K562 (cell line): ENCODE data around the gene CTF1. TPM values are rescaled to one million over a fixed set of nuclear protein-coding genes. Genes with fewer than 3 reads are reported as not detected.

Experiments
- CBX1 ChIP-seq: sonication (generic); IDR thresholded peaks from 2 replicates; pipeline ENCODE4 v1.6.1; 2016; ENCODE audit warnings: antibody characterized with exemption, low read depth, mild to moderate bottlenecking
- HCFC1 ChIP-seq: IDR thresholded peaks from 2 replicates; pipeline ENCODE4 v1.6.1; 2012; ENCODE audit warnings: low read depth, low read length, improper control_type of control experiment
- KDM4B ChIP-seq, 2 experiments: fragments of 450-650 bp in 1 of 2; sonication (generic) in 1 of 2; IDR thresholded peaks; 2 replicates each; pipeline ENCODE4 v1.6.1; 2016 to 2017; ENCODE audit warnings: borderline replicate concordance in 2 of 2, antibody characterized with exemption in 1 of 2, low read depth in 1 of 2, mild to moderate bottlenecking in 1 of 2
- MBD2 ChIP-seq: sonication (generic); IDR thresholded peaks from 2 replicates; pipeline ENCODE4 v1.6.1; 2016; ENCODE audit warnings: low read depth, borderline replicate concordance
- MCM7 ChIP-seq, 2 experiments: fragments of 450-650 bp; IDR thresholded peaks; 2 replicates each; pipeline ENCODE4 v1.6.1; 2016 to 2018
- NCOR1 ChIP-seq: fragments of 450-650 bp; IDR thresholded peaks from 2 replicates; pipeline ENCODE4 v1.6.1; 2016; ENCODE audit warnings: mild to moderate bottlenecking, moderate library complexity
- RBBP5 ChIP-seq: fragments of 200-600 bp; sonication (generic); IDR thresholded peaks from 2 replicates; pipeline ENCODE4 v1.6.1; 2012; ENCODE audit warnings: borderline replicate concordance, mild to moderate bottlenecking, low read length, control low read depth, inconsistent platforms; ENCODE audit not compliant: insufficient read depth, poor library complexity, severe bottlenecking
- RFX7 ChIP-seq: fragments of 250-450 bp; sonication (Bioruptor Pico); IDR thresholded peaks from 2 replicates; pipeline ENCODE4 v1.5.1; 2021; ENCODE audit warnings: mild to moderate bottlenecking
- TOE1 ChIP-seq, 2 experiments: fragments of 450-650 bp in 1 of 2; sonication (generic) in 1 of 2; formaldehyde crosslinking in 1 of 2; IDR thresholded peaks; 2 replicates each; pipeline versions ENCODE4 v1.7.1 to v1.8.0; 2016 to 2022; ENCODE audit warnings: borderline replicate concordance in 2 of 2, mild to moderate bottlenecking in 2 of 2, antibody characterized with exemption in 1 of 2, inconsistent platforms in 1 of 2, low read depth in 1 of 2, missing genetic modification reagents in 1 of 2, moderate library complexity in 1 of 2
- TRIM24 ChIP-seq, 2 experiments: fragments of 450-650 bp; IDR thresholded peaks; 2 replicates each; pipeline ENCODE4 v1.6.1; 2016
- ZEB2 ChIP-seq: fragments of 450-650 bp; IDR thresholded peaks from 2 replicates; pipeline ENCODE4 v1.6.1; 2016
- ZNF239 ChIP-seq: fragments of 250-450 bp; sonication (Bioruptor Pico); IDR thresholded peaks from 2 replicates; pipeline ENCODE4 v1.4.0; 2020; ENCODE audit warnings: mild to moderate bottlenecking
- polyA plus RNA-seq, 8 experiments: library from polyadenylated mRNA; depleted of rRNA in 4 of 8; stranded (reverse) in 5 of 8; unstranded in 3 of 8; fragments of >200 nt; fragmentation: Nextera tagmentation in 2 of 8; fragmentation: Illumina TruSeq in 1 of 8; extraction: Ambion mirVana in 2 of 8; extraction: Trizol in 1 of 8; gene quantifications; 2 replicates each; pipeline versions ENCODE4 v1.2.1 to v1.2.3, GENCODE V29; 2011 to 2014; ENCODE audit warnings: inconsistent platforms in 1 of 8, missing spikeins in 1 of 8
- total RNA-seq, 7 experiments: library from RNA; depleted of rRNA in 6 of 7; stranded (reverse); fragments of >200 nt in 6 of 7; fragmentation: Illumina TruSeq in 2 of 7; extraction: Trizol in 2 of 7; gene quantifications; 2 replicates each; pipeline versions ENCODE4 v1.2.1 to v1.2.3, GENCODE V29; 2011 to 2021; ENCODE audit warnings: low replicate concordance in 1 of 7
- TF ChIP-seq, protein P1 (sequence below): fragments of 250-450 bp; sonication (Bioruptor Pico); IDR thresholded peaks from 2 replicates; pipeline ENCODE4 v1.5.0; 2021; ENCODE audit warnings: mild to moderate bottlenecking, moderate library complexity
- TF ChIP-seq, protein P2 (sequence below): sonication (generic); IDR thresholded peaks from 2 replicates; pipeline ENCODE4 v1.6.1; 2016
- TF ChIP-seq, protein P3 (sequence below): fragments of 250-450 bp; sonication (Bioruptor Pico); IDR thresholded peaks from 2 replicates; pipeline ENCODE4 v1.5.0; 2022; ENCODE audit warnings: mild to moderate bottlenecking
- TF ChIP-seq, protein P4 (sequence below): fragments of 250-450 bp; sonication (Bioruptor Pico); IDR thresholded peaks from 2 replicates; pipeline ENCODE4 v1.4.0; 2020
- TF ChIP-seq, protein P5 (sequence below): conservative IDR thresholded peaks from 2 replicates; pipeline ENCODE4 v1.6.1; 2011; ENCODE audit warnings: low read depth, mild to moderate bottlenecking, low read length; ENCODE audit not compliant: control insufficient read depth

CTF1 gene
- total and polyA plus RNA-seq, 9 of the 15 experiments (the other 6 are each of a cell fraction or from before 2014, with no cell fraction given), result 0.24 to 2.5 (median 0.44) TPM

DNA sequence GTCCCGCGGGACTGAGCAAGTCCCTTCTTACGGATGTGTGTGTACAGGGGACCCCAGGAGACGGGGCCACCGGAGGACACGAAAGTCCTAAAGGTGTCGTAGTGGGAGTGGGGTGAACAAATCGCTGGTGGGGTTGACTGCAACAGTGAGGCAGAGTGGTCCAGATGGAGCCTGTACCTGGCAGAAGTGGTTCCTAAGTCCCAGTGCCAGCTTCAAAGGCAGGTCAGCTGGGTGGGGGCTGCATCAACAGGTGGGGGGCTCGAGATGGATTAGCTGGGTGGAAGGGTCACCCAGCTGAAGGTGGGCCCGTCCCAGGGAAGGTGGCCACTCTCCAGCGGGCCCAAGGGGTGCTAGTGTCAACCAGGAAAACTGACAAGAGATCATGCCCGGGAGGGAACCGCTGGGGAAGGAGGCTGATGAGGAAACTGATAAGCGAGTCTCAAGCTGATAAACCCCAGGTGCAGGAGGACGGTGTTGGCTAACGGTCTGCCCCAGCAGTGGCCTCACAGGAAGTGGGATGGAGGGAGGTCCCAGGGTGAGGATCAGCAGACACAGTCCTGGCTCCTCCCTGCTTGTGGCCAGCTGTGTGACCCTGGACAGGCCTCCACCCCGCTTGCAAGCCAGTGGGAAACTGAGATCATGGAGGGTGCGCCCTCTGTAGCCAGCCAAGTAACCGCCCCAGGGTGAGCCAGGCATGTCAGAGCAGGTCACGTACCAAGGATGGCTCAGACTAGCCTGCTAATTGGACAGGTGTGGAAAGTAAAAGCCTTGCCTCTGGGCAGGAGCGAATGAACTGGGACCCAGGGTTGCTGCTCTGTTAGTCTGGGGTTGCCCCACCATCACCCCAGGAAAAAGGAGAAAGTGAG lies 53.5 kb downstream of the CTF1 start (continued):
- TF ChIP-seq, protein P1, sequence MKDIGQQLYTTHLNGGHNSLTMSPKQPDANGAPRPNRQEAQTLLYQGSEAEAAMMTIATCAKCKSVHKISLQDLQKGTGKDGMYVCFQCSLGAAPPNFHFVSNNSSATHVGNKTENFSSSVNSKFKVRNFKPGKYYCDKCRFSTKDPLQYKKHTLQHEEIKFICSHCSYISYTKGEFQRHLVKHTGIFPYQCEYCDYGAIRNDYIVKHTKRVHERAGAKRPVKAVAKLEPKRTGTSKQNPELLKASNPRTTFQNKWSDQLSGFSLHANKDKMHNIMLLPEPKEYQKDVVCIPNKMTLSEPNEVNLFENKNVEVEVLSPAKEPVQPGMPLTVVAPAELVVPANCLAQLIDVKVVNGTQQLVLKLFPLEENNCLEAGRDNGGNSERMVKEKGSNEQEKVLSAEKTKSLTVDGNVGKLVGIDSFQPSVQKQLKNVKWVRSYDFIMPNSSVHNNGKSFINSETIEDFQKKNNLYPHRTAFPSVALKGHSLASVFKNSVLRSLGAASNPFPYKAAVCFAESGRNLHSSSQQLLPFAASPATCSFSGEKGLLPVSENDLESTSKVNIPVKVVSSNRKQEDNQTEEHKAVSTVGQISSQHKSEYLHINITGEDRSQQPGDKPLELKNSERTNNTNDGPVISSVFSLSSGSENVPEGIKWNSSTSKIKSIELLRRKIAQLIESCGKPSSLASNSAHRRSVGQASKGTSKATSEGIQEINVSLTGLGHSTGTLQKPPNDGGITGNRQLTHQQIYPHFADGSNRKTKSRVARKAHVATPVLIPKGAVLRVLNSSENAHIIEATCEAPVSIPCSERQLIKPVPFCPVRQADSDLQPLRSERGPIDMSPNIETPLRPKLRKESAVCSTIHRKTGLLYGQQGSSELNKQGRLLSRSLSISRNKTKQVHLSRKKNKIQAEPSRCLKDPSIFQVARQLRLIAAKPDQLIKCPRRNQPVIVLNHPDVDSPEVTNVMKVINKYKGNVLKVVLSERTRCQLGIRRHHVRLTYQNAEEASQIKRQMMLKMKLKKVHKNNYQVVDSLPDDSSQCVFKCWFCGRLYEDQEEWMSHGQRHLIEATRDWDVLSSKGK, result no peak
- TF ChIP-seq MBD2, result peak; percentile 54; the same call in 1 of the 2 replicates
- TF ChIP-seq TRIM24 (IDR thresholded peaks at IDR 0.05), result peak; percentile 14 to 69; a peak in 3 of 4 replicates
- TF ChIP-seq, protein P2, sequence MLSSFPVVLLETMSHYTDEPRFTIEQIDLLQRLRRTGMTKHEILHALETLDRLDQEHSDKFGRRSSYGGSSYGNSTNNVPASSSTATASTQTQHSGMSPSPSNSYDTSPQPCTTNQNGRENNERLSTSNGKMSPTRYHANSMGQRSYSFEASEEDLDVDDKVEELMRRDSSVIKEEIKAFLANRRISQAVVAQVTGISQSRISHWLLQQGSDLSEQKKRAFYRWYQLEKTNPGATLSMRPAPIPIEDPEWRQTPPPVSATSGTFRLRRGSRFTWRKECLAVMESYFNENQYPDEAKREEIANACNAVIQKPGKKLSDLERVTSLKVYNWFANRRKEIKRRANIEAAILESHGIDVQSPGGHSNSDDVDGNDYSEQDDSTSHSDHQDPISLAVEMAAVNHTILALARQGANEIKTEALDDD, result 0 out of 2 replicates have a peak, but pooled peaks have one; percentile 31
- TF ChIP-seq ZEB2, result peak; percentile 97
- 0 out of 2 replicates have a peak, but pooled peaks have one; percentile 6 for TF ChIP-seq HCFC1
- peak; percentile 70 for TF ChIP-seq NCOR1
- no peak for TF ChIP-seq MCM7 (IDR thresholded peaks at IDR 0.05)
- peak; percentile 7; the same call in 1 of the 2 replicates for TF ChIP-seq ZNF239
- TF ChIP-seq, protein P3, sequence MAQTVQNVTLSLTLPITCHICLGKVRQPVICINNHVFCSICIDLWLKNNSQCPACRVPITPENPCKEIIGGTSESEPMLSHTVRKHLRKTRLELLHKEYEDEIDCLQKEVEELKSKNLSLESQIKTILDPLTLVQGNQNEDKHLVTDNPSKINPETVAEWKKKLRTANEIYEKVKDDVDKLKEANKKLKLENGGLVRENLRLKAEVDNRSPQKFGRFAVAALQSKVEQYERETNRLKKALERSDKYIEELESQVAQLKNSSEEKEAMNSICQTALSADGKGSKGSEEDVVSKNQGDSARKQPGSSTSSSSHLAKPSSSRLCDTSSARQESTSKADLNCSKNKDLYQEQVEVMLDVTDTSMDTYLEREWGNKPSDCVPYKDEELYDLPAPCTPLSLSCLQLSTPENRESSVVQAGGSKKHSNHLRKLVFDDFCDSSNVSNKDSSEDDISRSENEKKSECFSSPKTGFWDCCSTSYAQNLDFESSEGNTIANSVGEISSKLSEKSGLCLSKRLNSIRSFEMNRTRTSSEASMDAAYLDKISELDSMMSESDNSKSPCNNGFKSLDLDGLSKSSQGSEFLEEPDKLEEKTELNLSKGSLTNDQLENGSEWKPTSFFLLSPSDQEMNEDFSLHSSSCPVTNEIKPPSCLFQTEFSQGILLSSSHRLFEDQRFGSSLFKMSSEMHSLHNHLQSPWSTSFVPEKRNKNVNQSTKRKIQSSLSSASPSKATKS (CRISPR knock-in tag), result no peak
- TF ChIP-seq KDM4B (IDR thresholded peaks at IDR 0.05; ENCODE audit: borderline replicate concordance in 2 of 2, low read depth in 1 of 2), result no peak
- TF ChIP-seq CBX1, result peak; percentile 89; the same call in 1 of the 2 replicates
- TF ChIP-seq TOE1 (IDR thresholded peaks at IDR 0.05; ENCODE audit: borderline replicate concordance), result peak; percentile 72; the same call in 1 of the 2 replicates
- no peak for TF ChIP-seq TOE1 (CRISPR knock-in tag; IDR thresholded peaks at IDR 0.05; ENCODE audit: borderline replicate concordance, low read depth)
- TF ChIP-seq, protein P4, sequence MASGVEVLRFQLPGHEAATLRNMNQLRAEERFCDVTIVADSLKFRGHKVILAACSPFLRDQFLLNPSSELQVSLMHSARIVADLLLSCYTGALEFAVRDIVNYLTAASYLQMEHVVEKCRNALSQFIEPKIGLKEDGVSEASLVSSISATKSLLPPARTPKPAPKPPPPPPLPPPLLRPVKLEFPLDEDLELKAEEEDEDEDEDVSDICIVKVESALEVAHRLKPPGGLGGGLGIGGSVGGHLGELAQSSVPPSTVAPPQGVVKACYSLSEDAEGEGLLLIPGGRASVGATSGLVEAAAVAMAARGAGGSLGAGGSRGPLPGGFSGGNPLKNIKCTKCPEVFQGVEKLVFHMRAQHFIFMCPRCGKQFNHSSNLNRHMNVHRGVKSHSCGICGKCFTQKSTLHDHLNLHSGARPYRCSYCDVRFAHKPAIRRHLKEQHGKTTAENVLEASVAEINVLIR (CRISPR knock-in tag), result no peak
- peak; percentile 49 for TF ChIP-seq RBBP5
- TF ChIP-seq, protein P5, sequence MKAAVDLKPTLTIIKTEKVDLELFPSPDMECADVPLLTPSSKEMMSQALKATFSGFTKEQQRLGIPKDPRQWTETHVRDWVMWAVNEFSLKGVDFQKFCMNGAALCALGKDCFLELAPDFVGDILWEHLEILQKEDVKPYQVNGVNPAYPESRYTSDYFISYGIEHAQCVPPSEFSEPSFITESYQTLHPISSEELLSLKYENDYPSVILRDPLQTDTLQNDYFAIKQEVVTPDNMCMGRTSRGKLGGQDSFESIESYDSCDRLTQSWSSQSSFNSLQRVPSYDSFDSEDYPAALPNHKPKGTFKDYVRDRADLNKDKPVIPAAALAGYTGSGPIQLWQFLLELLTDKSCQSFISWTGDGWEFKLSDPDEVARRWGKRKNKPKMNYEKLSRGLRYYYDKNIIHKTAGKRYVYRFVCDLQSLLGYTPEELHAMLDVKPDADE, result peak; percentile 84
- TF ChIP-seq RFX7, result no peak
